K562 (cell line): ENCODE data around the gene CYP2E1. TPM values are rescaled to one million over a fixed set of nuclear protein-coding genes. Genes with fewer than 3 reads are reported as not detected.

ENCODE experiments used
- ATAC-seq: fragments of 200-7000 bp; cut with Tn5 transposase; 3 replicates; pipeline ENCODE4 v1.9.1; 2020; ENCODE audit warnings: moderate library complexity
- BruUV-seq: library from RNA; stranded (reverse); fragments of 400-500 nt; replicated peaks from 2 replicates; lab custom pipeline; 2021; lab: Mats Ljungman, UMichigan
- CTCF ChIA-PET: fragments of 300-600 bp; formaldehyde crosslinking; extraction: SDS; loops from one replicate; lab custom pipeline; 2021; ENCODE audit warnings: low intra/inter-chr PET ratio; lab: Yijun Ruan, JAX
- POLR2A ChIA-PET: fragments of 300-600, 350-650 bp; sonication (Branson Sonifier 250); formaldehyde crosslinking; extraction: SDS; loops from one replicate; lab custom pipeline; 2021; ENCODE audit warnings: antibody characterized with exemption, inconsistent platforms; lab: Yijun Ruan, JAX
- DNase-seq, 4 experiments: peaks; one replicate each; pipeline versions ENCODE4 v3.0.0 to v3.0.0-alpha.2; 2011 to 2018; ENCODE audit warnings: low spot score in 3 of 4, mixed read lengths in 3 of 4; ENCODE audit errors: extremely low read depth in 1 of 4
- FAIRE-seq: peaks from 2 replicates; lab custom pipeline; 2011; peaks lifted over from hg19 to GRCh38; lab: Jason Lieb, UNC
- H2AFZ ChIP-seq: 2 replicates; pipeline ENCODE4 v1.6.0; 2011; ENCODE audit warnings: low read depth, low read length, control low read depth, inconsistent platforms
- H3K27ac ChIP-seq: fragments of 200-600 bp; 3 replicates; pipeline ENCODE4 v1.8.0; 2011; ENCODE audit warnings: low read depth, mild to moderate bottlenecking, control low read depth, inconsistent platforms, low read length, moderate library complexity, mixed read lengths; ENCODE audit errors: extremely low read depth
- H3K27me3 ChIP-seq, 2 experiments: fragments of 300-600 bp in 1 of 2; 2 replicates in 1 of 2; 3 replicates in 1 of 2; pipeline versions ENCODE4 v1.6.0 to v1.8.0; 2011; ENCODE audit warnings: inconsistent platforms in 2 of 2, low read length in 2 of 2, mild to moderate bottlenecking in 1 of 2, mixed read lengths in 1 of 2, moderate library complexity in 1 of 2; ENCODE audit not compliant: control insufficient read depth in 2 of 2, insufficient read depth in 2 of 2
- H3K36me3 ChIP-seq: fragments of 300-600 bp; 3 replicates; pipeline ENCODE4 v1.8.0; 2011; ENCODE audit warnings: mild to moderate bottlenecking, low read length, inconsistent platforms; ENCODE audit not compliant: control insufficient read depth, insufficient read depth
- H3K4me1 ChIP-seq, 2 experiments: fragments of 200-600 bp in 1 of 2; replicated peaks in 1 of 2; 2 replicates in 1 of 2; 3 replicates in 1 of 2; pipeline versions ENCODE4 v1.5.1 to v1.8.0; 2011; ENCODE audit warnings: inconsistent platforms in 2 of 2, low read length in 2 of 2, mild to moderate bottlenecking in 1 of 2, mixed read lengths in 1 of 2, moderate library complexity in 1 of 2; ENCODE audit not compliant: control insufficient read depth in 2 of 2, insufficient read depth in 2 of 2
- H3K4me2 ChIP-seq: 2 replicates; pipeline ENCODE4 v1.6.1; 2011; ENCODE audit warnings: low read length, control low read depth, inconsistent platforms, mixed read lengths; ENCODE audit not compliant: insufficient read depth
- H3K4me3 ChIP-seq: fragments of 200-600 bp; sonication (generic), shearing (Covaris generic); 2 replicates; pipeline ENCODE4 v1.5.1; 2016; ENCODE audit warnings: control low read depth, inconsistent platforms
- H3K79me2 ChIP-seq: fragments of 200-600 bp; 3 replicates; pipeline ENCODE4 v1.8.0; 2011; ENCODE audit warnings: low read length, inconsistent platforms; ENCODE audit not compliant: control insufficient read depth, insufficient read depth
- H3K9ac ChIP-seq, 2 experiments: 2 replicates each; pipeline versions ENCODE4 v1.6.0 to v1.6.1; 2011; ENCODE audit warnings: low read depth in 2 of 2, low read length in 2 of 2, control low read depth in 1 of 2, inconsistent platforms in 1 of 2, mild to moderate bottlenecking in 1 of 2, mixed read lengths in 1 of 2; ENCODE audit not compliant: insufficient read depth in 1 of 2
- H3K9me1 ChIP-seq: one replicate; pipeline ENCODE4 v1.6.0; 2011; ENCODE audit warnings: inconsistent platforms, mild to moderate bottlenecking, low read length, moderate library complexity; ENCODE audit not compliant: control insufficient read depth, insufficient read depth
- H3K9me3 ChIP-seq: replicated peaks from 2 replicates; pipeline ENCODE4 v1.5.1; 2011; ENCODE audit warnings: low read depth, low read length, inconsistent platforms; ENCODE audit not compliant: control insufficient read depth, insufficient read depth
- H4K20me1 ChIP-seq: replicated peaks from 2 replicates; pipeline ENCODE4 v1.6.1; 2011; ENCODE audit warnings: low read length, inconsistent platforms, mixed read lengths; ENCODE audit not compliant: control insufficient read depth, insufficient read depth
- CEBPB ChIP-seq: fragments of 450-650 bp; IDR thresholded peaks from 2 replicates; pipeline ENCODE4 v1.6.1; 2016; ENCODE audit warnings: missing genetic modification characterization, missing compliant biosample characterization
- NRF1 ChIP-seq, 2 experiments: fragments of 450-650 bp; IDR thresholded peaks in 1 of 2; conservative IDR thresholded peaks in 1 of 2; 2 replicates each; pipeline ENCODE4 v1.6.1; 2014; ENCODE audit warnings: mild to moderate bottlenecking in 2 of 2
- POLR3G ChIP-seq: IDR thresholded peaks from 2 replicates; pipeline ENCODE4 v1.6.1; 2011; ENCODE audit not compliant: insufficient read length, insufficient replicate concordance; ENCODE audit errors: extremely low read depth
- STAT5A ChIP-seq: IDR thresholded peaks from 2 replicates; pipeline ENCODE4 v1.6.1; 2012; ENCODE audit warnings: low read length, inconsistent platforms, borderline replicate concordance
- ZNF282 ChIP-seq: sonication (generic); formaldehyde crosslinking; IDR thresholded peaks from 2 replicates; pipeline ENCODE4 v1.8.1; 2023; ENCODE audit warnings: missing genetic modification reagents
- ZNF785 ChIP-seq: fragments of 250-450 bp; sonication (Bioruptor Pico); IDR thresholded peaks from 2 replicates; pipeline ENCODE4 v1.4.0; 2020; ENCODE audit warnings: mild to moderate bottlenecking
- WGBS: fragments of 100-300 bp; shearing (Covaris generic); methylation state at CpG from one replicate; pipeline ENCODE4 v1.1.6; 2016; ENCODE audit warnings: low coverage, mixed read lengths; ENCODE audit not compliant: insufficient coverage; ENCODE audit errors: missing lambda C conversion rate; 5-methylcytosine and 5-hydroxymethylcytosine counted together
- in situ Hi-C: fragments of 300-500 bp; cut with MboI; formaldehyde crosslinking; loops from 4 replicates; pipeline ENCODE4 v1.15.0; 2018; ENCODE audit warnings: inconsistent platforms, mixed read lengths
- intact Hi-C: fragments of 100-400 bp; cut with micrococcal nuclease; formaldehyde crosslinking; loops from 2 replicates; pipeline ENCODE4 v1.14.2; 2022
- polyA plus RNA-seq, 8 experiments: library from polyadenylated mRNA; depleted of rRNA in 4 of 8; stranded (reverse) in 5 of 8; unstranded in 3 of 8; fragments of >200 nt; fragmentation: Nextera tagmentation in 2 of 8; fragmentation: Illumina TruSeq in 1 of 8; extraction: Ambion mirVana in 2 of 8; extraction: Trizol in 1 of 8; gene quantifications; 2 replicates each; pipeline versions ENCODE4 v1.2.1 to v1.2.3, GENCODE V29; 2011 to 2014; ENCODE audit warnings: inconsistent platforms in 1 of 8, missing spikeins in 1 of 8
- total RNA-seq, 7 experiments: library from RNA; depleted of rRNA in 6 of 7; stranded (reverse); fragments of >200 nt in 6 of 7; fragmentation: Illumina TruSeq in 2 of 7; extraction: Trizol in 2 of 7; gene quantifications; 2 replicates each; pipeline versions ENCODE4 v1.2.1 to v1.2.3, GENCODE V29; 2011 to 2021; ENCODE audit warnings: low replicate concordance in 1 of 7
- TF ChIP-seq, protein P1 (sequence below): fragments of 250-450 bp; sonication (Bioruptor Pico); IDR thresholded peaks from 2 replicates; pipeline ENCODE4 v1.4.0; 2020; ENCODE audit warnings: mild to moderate bottlenecking, moderate library complexity
- TF ChIP-seq, protein P2 (sequence below), 2 experiments: IDR thresholded peaks; 2 replicates each; pipeline ENCODE4 v1.6.1; 2011; ENCODE audit warnings: borderline replicate concordance in 1 of 2, control low read depth in 1 of 2, low read depth in 1 of 2, low read length in 1 of 2, mild to moderate bottlenecking in 1 of 2, mixed read lengths in 1 of 2, moderate library complexity in 1 of 2; ENCODE audit not compliant: insufficient read depth in 1 of 2, insufficient read length in 1 of 2, poor library complexity in 1 of 2, severe bottlenecking in 1 of 2; ENCODE audit errors: extremely low read depth in 1 of 2
- TF ChIP-seq, protein P3 (sequence below): sonication (generic); formaldehyde crosslinking; IDR thresholded peaks from 2 replicates; pipeline ENCODE4 v1.8.1; 2023; ENCODE audit warnings: mild to moderate bottlenecking, missing genetic modification reagents
- TF ChIP-seq, protein P4 (sequence below), 3 experiments: IDR thresholded peaks in 2 of 3; conservative IDR thresholded peaks in 1 of 3; 2 replicates each; pipeline ENCODE4 v1.5.1; 2011 to 2012; ENCODE audit warnings: low read length in 3 of 3, mild to moderate bottlenecking in 3 of 3, control low read depth in 2 of 3, improper control_type of control experiment in 1 of 3, inconsistent platforms in 1 of 3, low read depth in 1 of 3, mixed read lengths in 1 of 3, moderate library complexity in 1 of 3; ENCODE audit not compliant: insufficient read depth in 2 of 3
- TF ChIP-seq, protein P5 (sequence below): sonication (generic); formaldehyde crosslinking; IDR thresholded peaks from 2 replicates; pipeline ENCODE4 v1.9.0; 2022; ENCODE audit warnings: mild to moderate bottlenecking, missing genetic modification reagents

CYP2E1 gene
- total and polyA plus RNA-seq, 9 of the 15 experiments (the other 6 are each of a cell fraction or from before 2014, with no cell fraction given): 0.07 to 1.6 (median 0.19) TPM; not detected in 2

DNA sequence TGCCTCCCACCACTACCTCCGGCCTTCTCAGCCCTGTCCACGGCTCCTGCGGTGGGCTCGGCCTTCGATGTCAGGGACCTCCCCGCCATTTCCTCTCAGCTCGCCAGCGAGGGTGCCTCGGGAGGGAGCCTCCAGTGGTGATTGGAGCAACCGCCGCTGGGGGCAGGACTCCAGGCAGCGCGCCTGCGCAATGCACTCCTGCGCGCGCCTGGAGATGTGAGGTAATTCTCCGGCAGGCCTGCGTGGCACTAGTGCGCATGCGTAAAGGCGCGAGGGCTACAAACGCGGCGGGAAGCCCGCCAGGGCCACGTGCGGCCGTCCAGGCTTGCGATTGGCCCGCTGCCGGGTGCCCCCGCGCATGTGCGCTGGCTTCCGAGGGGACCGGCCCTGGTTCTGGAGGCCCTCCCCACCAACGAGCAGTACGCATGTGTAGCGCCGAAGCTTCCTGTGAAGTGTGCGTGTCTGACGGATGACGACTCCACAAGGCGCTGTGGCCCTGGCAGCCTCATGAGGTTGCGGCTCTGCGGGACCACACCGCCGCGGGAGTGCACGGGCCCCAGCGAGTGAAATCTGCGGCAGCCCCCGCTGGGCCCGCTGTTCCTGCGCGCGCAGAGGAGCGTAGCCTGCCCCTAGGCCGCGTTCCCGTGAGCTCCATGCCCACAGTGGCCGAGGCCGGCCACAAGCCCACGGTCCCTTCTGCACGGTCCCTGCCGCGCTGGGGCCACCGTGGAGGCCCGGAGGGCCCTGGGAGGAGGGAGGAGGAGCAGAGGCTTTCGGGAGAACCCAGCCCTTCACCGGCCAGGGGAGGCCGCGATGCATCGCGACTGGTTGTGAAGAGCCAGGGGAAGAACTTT lies 38.5 kb downstream of the CYP2E1 start, which contains the start of gene SYCE1:
TSS of gene SYCE1 (minus strand) at position 143 of the 854 bp plus-strand sequence. CDS start at position 89, 54 bp downstream.
- DNase-seq (peak in 2 of 4 experiments; percentile 5 to 6), ATAC-seq (peak; percentile 65), FAIRE-seq (no peak)
- H2AFZ ChIP-seq: no peak within 1 kb of the TSS
- H3K4me3 ChIP-seq: no peak within 1 kb of the TSS
- H3K4me1 ChIP-seq: peaks cover 0 to 9% of the 10 kb centered on the region in 2 experiments; a peak in 1 of 5 replicates
- H3K36me3 ChIP-seq: no peaks in the 10 kb centered on the region
- in situ Hi-C loops (no loop called here), intact Hi-C loops (no loop called here)
- no peak within 1 kb of the TSS for H3K4me2 ChIP-seq
- no peaks in the 10 kb centered on the region for H4K20me1 ChIP-seq
- no TSS peak for BruUV-seq
- no peaks in the 10 kb centered on the region for H3K9me1 ChIP-seq
- peaks cover 2 to 19% of the 10 kb centered on the region in 2 experiments; a peak in 1 of 5 replicates for H3K27me3 ChIP-seq
- ChIA-PET CTCF (no interaction called here), POLR2A (no interaction called here)
- WGBS: 49% methylated on average over 70 of the region's 77 CpGs
- H3K79me2 ChIP-seq: no peaks in the 10 kb centered on the region
- H3K9me3 ChIP-seq: no peaks in the 10 kb centered on the region
- no peak within 1 kb of the TSS for H3K9ac ChIP-seq
- H3K27ac ChIP-seq: no peak within 1 kb of the TSS
- TF ChIP-seq ZNF785 (CRISPR knock-in tag) (no peak), CEBPB (tag) (no peak), ZNF282 (CRISPR knock-in tag) (0 out of 2 replicates have a peak, but pooled peaks have one; percentile 46), NRF1 (conservative IDR thresholded peaks at IDR 0.05 in 1 of 2, IDR thresholded peaks at IDR 0.05 in 1 of 2) (peak; percentile 40 to 55), STAT5A (no peak), POLR3G (no peak)
- TF ChIP-seq, protein P1, sequence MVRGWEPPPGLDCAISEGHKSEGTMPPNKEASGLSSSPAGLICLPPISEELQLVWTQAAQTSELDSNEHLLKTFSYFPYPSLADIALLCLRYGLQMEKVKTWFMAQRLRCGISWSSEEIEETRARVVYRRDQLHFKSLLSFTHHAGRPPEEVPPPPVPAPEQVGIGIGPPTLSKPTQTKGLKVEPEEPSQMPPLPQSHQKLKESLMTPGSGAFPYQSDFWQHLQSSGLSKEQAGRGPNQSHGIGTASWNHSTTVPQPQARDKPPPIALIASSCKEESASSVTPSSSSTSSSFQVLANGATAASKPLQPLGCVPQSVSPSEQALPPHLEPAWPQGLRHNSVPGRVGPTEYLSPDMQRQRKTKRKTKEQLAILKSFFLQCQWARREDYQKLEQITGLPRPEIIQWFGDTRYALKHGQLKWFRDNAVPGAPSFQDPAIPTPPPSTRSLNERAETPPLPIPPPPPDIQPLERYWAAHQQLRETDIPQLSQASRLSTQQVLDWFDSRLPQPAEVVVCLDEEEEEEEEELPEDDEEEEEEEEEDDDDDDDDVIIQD: no peak
- TF ChIP-seq, protein P2, sequence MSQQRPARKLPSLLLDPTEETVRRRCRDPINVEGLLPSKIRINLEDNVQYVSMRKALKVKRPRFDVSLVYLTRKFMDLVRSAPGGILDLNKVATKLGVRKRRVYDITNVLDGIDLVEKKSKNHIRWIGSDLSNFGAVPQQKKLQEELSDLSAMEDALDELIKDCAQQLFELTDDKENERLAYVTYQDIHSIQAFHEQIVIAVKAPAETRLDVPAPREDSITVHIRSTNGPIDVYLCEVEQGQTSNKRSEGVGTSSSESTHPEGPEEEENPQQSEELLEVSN (IDR thresholded peaks at IDR 0.05; ENCODE audit: borderline replicate concordance in 1 of 2, extremely low read depth in 1 of 2, insufficient read depth in 1 of 2, insufficient read length in 1 of 2, low read depth in 1 of 2, low read length in 1 of 2, poor library complexity in 1 of 2, severe bottlenecking in 1 of 2): peak; percentile 31 to 64
- TF ChIP-seq, protein P3, sequence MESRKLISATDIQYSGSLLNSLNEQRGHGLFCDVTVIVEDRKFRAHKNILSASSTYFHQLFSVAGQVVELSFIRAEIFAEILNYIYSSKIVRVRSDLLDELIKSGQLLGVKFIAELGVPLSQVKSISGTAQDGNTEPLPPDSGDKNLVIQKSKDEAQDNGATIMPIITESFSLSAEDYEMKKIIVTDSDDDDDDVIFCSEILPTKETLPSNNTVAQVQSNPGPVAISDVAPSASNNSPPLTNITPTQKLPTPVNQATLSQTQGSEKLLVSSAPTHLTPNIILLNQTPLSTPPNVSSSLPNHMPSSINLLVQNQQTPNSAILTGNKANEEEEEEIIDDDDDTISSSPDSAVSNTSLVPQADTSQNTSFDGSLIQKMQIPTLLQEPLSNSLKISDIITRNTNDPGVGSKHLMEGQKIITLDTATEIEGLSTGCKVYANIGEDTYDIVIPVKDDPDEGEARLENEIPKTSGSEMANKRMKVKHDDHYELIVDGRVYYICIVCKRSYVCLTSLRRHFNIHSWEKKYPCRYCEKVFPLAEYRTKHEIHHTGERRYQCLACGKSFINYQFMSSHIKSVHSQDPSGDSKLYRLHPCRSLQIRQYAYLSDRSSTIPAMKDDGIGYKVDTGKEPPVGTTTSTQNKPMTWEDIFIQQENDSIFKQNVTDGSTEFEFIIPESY (CRISPR knock-in tag): peak; percentile 98
- TF ChIP-seq, protein P4, sequence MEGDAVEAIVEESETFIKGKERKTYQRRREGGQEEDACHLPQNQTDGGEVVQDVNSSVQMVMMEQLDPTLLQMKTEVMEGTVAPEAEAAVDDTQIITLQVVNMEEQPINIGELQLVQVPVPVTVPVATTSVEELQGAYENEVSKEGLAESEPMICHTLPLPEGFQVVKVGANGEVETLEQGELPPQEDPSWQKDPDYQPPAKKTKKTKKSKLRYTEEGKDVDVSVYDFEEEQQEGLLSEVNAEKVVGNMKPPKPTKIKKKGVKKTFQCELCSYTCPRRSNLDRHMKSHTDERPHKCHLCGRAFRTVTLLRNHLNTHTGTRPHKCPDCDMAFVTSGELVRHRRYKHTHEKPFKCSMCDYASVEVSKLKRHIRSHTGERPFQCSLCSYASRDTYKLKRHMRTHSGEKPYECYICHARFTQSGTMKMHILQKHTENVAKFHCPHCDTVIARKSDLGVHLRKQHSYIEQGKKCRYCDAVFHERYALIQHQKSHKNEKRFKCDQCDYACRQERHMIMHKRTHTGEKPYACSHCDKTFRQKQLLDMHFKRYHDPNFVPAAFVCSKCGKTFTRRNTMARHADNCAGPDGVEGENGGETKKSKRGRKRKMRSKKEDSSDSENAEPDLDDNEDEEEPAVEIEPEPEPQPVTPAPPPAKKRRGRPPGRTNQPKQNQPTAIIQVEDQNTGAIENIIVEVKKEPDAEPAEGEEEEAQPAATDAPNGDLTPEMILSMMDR (IDR thresholded peaks at IDR 0.05 in 2 of 3, conservative IDR thresholded peaks at IDR 0.05 in 1 of 3; ENCODE audit: insufficient read depth in 2 of 3, low read depth in 1 of 3, low read length in 3 of 3): peak in 1 of 3 experiments; percentile 34; a peak in 2 of 6 replicates
- TF ChIP-seq, protein P5, sequence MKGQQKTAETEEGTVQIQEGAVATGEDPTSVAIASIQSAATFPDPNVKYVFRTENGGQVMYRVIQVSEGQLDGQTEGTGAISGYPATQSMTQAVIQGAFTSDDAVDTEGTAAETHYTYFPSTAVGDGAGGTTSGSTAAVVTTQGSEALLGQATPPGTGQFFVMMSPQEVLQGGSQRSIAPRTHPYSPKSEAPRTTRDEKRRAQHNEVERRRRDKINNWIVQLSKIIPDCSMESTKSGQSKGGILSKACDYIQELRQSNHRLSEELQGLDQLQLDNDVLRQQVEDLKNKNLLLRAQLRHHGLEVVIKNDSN: peak; percentile 60
